Stimulated activated CD4-positive, alpha-beta T cell treated with anti-CD3 and anti-CD28 coated beads, Interleukin-15, amount 100 ng/mL, for 48 hours (primary cell): ENCODE results near the gene SETD3.

Experiments used
- DNase-seq, 2 donors: peaks; one replicate each; pipeline ENCODE4 v3.0.0-alpha.2; 2020; ENCODE audit warnings: low read depth in 2 of 2

The SETD3 gene

DNA sequence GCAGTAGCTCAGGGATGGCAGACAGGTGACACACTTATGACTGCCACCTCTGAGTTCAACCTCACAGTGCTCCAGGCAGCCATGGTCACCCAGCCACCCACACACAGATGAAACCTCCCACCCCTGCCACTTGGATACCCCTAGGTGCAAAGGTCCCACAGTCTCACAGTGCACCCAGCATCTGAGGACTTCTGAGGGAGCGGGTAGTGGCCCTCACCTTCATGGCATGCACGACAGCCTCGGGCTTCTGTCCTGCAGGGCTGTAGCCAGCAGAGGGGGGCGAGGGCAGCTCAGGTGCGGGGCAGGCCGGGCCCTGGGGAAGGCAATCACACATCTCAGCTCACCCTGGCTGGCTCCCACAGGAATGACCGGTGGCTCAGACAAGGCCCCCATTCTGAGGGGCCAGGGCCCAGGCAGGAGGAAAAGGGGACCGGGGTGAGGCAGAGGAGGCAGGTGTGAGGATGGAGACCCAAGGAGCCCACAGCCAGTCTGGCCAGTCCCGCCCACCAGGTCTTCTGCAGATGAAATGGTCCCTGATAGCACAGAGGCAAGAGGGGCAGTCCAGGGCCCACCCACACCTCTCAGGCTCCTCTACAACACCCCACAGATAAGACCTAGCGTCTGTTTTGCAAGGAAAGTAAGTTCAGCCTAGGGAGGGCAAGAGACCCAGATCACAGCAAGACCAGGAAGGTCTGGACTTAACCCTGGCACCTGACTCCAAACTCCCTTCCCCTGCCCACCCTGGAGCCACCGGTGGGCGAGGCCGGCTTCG lies 36.4 kb upstream of the SETD3 start:
- no peak for DNase-seq

DNA sequence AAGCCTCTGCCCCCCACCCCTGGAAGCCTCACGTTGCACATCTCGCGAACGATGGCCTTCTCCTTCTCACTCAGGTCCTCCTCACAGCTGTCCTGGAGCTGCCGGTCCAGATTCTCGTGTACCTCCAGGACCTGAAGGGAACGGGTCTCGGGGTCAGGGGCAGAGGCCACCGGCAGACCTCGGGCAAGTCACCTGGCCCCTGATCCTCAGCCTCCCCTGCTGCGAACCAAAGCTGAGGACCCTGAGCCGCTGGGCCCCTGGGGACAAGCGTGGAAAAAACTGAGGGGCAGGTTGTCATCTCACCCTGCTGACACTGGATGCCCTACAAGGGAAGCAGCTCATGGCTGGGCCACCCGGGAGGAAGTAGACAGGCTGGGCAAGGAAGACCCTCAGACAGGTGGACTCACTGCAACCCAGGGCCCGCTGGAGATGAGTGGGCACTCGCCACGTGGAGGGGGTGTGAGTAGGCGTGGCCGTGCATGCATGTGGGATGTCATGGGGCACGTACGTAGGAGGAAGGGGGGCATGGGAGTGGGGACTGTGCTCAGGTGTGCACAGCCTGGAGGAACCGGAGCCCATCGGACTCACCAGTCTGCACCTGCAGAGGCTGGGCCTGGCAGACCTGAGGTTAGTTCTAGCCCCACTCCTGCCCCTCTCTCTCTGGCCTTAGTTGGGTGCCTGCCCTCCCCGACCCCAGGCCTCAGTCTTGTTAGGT lies 35.7 kb upstream of the SETD3 start:
- no peak for DNase-seq

DNA sequence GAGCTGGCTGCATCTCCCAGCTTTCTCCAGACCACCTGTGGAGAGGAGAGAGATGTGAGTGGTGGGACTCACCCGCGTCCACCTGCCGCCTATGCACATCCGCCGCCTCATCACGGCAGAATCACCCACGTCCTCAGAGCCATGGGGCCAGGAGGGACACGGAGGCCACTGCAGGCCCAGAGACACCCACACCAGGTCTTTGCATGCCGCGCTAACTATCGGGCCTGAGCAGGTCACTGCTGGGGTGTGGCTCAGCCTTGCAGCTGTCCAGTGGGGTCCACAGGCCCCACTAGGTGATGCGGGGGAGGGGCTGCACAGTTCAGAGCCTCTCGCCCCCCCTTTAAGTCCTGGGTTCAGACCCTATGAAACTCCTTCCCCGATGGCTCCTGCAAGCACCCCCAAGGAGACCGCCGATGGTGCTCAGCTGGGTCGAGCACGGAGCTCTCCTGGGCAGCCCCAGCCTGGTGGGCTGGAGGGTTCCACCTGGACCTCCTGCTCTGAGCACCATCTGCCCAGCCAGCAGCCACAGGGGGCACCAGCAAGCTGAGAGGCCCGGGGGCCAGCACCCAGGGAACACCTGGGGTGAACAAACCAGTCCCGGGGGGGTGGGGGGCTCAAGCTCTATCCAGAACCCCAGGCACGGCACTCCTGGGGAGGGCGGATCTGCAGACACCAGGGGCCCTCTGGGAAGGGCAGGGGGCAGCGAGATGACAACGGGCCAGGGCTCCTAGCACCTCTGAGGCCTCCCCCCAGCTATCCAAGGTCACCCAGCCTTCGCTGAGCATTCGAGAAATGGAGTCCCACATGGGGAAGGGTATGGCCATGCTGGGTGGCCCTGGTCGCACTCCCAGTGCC lies 34.9 kb upstream of the SETD3 start:
- no peak for DNase-seq

DNA sequence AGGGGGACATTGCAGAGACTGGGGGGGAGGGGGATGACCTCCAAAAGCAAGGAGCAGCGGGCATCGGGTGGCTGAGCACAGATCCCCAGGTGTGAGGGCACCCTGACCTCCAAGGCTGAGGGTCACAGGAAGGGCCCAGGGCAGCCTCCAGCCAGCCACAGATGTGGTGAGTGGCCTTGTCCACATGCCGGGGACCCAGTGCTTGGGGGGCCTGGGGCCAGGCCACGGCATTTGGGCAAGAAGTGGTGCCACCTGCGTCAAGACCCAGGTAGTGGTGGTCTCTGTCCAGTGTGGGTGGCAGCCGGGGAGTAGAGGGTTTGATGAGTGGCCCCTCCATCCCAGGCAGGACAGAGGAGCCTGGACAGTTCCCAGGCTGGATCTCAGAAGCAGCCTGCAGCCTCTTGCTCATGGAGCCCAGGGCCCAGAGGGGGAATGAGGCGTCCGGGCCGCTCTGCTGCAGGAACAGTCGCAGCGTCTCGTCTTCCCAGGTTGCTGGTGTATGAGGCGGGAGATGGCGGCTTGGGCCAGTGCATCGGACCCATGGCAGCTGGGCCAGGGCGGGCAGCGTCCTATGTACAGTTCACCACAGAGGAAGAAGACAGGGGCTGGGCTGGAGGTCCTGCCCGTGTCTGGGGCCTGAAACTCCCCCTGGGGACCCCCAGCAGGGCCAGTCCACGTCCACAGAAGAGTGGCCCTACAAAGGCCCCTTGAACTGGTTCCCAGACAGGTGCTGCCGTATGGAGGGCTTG lies 34.1 kb upstream of the SETD3 start:
- no peak for DNase-seq

DNA sequence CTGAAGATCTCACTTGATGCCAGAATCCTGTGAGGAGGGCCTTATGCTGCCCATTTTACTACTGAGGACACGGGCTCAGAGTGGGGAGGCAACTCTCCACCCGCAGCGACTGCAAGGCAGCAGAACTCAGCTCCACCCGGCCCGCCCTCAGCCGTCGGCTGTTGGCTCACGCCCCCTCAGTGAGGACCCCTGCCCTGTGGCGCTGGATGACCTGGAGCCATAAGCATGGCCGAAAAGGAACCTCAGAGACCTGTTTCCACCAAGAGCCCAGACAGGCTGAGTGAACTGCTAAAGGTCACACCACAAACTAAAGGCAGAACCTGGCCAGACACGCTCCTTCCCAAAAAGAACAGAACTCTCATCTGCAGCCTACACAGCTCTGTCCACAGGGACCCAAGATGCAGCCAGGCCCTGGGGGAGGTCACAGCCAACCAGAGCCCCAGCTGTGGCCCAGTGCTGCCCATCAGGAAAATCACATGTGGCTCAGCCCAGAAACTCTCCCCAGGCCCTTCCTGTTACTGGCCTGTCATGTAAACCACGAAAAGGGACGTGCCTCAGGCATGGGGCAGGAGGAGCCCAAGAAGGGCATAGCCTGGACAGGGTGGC lies 33.4 kb upstream of the SETD3 start:
- DNase-seq, result no peak

DNA sequence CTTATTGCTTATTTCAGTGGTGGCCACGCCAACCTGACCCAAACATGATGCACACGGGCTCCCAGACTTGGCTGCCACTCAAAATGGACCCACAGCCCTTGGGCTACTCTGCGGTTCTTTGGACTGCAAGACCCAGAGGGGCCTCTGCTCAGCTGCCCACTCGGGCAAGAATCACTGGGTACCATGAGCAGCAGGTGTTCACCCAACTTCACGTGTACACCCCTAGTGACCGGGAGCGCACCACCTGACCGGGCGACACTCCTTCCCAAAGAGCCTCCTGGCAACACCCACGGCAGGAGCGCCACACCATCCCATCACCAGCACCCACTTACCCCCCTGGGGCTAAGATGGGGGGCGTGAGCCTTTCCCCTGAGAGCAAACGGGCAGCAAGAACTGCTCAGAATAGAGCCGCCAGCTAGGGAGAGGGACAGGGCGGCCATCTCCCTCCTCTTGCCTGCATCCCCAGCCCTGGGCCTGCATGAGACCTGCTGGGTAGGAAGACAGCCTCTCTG lies 32.6 kb upstream of the SETD3 start:
- DNase-seq, result no peak

DNA sequence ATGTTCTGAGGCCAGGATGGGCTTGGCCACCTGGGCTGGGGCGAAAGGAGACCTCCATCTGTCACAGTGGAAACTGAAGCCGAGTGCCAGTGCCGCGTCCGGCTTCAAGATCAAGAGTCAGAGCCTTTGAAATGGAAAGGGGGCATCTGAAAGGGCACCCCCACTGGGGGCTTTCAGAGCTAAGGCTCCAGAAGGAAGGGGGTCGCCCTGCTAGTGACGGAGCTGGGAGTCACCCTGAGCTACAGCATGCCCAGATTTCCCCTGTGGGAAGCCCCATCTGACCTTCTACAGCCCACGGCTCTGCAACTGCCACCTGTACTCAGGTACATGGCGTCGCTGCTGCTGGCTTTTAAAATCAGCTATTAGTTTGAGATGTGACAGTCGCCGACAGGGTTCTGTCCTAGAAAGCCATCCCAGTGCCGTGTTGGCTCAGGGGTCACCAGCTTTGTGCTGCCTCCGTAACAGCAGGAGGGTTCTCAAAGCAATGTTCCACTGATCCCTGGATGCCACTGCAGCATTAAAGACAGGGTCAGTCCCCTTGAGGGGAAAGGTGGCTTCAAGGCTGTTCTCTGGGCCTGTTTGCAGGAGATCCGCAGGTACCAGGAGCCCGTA lies 32.0 kb upstream of the SETD3 start:
- DNase-seq, result no peak

DNA sequence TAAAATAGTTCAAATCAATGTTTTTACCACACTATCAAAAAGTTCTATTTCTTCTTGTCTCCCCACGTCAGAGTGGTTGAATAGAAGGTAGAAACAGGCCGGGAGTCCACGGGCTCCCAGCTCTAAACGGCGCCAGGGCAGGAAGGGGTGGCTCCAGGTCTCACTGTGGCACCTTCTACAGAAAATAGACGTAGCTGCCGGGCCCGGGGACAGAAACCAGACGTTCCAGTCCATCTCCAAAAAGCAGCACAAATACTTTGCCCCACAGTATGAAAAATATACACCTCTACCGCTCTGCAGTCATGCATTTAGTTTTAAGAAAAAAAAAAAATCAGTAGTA lies 31.4 kb upstream of the SETD3 start:
- no peak for DNase-seq

DNA sequence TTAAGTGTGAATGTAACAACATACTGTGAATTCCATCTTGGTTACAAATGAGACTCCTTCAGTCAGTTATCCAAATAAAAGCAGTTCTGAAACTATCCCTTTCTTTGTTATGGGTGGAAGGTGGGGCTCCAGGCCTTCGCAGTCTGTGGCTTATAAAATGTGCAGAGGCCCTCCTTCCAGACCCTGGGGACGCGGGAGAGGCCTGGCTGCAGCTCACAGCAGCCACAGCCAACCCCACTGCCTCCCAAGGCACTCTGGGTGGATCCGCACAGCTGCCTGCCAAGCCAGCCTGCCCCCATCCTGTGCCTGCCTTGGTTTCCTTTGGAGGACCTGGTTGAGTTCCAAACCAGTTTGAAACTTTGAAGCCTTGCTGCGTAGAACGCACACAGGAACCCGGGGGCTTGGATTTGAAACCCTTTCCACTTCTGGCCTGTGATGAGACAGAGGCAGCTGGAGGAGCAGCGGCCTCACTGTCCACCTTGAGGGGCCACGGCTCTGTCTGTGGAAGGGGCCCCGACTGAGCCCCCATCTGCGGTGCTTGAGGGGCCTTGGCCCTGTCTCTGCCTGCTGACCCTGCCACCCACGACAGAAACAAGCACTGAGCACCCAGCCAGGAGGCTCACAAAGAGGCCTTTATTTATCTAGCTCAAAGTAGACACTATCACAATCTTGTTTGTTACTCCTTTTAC lies 30.9 kb upstream of the SETD3 start:
- DNase-seq, result no peak

DNA sequence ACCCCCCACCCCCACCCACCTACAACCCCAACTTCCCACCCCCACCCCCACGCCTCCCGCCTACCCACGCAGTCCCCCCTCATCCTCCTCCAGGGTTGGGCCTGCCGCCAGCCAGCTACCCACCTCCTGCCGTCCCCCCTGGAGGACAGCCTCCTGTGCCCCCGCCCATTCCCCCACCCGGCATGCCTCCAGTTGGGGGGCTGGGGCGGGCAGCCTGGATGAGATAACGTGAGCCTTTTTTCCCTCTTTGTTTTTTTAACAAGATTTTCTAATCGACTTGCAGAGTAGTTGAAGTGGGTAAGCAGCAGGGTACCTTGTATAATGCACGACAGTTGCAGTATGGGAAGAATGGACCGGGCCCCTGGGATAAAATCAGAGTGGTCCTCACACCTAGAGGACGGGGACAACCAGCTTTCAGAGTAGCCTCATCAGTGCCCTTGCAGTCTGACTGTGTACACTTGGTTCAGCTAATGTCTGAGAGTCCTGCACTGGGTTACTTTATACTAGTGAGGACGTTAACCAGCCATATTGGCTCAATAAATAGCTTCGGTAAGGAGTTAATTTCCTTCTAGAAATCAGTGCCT lies 30.0 kb upstream of the SETD3 start:
- no peak for DNase-seq

DNA sequence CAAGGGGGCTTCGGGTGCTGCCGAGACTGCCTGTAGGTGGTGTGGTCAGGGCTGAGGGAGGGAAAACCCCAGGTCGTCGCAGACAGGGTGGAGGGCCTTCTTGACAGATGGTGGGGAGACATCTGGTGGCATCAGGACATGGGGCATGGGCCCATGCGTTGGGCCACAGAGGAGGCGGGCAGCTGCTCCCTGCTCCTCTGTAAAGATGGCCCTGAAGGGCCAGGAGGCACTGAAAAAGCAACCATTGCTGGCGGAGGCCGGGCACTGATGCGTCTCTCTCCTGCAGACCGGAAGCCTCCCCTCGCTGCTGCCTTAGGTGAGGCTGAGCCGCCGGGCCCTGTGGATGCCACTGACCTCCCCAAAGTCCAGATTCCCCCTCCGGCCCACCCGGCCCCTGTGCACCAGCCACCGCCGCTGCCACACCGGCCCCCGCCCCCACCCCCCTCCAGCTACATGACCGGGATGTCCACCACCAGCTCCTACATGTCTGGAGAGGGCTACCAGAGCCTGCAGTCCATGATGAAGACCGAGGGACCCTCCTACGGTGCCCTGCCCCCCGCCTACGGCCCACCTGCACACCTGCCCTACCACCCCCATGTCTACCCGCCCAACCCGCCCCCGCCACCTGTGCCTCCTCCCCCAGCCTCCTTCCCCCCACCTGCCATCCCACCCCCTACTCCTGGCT lies 29.4 kb upstream of the SETD3 start:
- DNase-seq, result no peak

DNA sequence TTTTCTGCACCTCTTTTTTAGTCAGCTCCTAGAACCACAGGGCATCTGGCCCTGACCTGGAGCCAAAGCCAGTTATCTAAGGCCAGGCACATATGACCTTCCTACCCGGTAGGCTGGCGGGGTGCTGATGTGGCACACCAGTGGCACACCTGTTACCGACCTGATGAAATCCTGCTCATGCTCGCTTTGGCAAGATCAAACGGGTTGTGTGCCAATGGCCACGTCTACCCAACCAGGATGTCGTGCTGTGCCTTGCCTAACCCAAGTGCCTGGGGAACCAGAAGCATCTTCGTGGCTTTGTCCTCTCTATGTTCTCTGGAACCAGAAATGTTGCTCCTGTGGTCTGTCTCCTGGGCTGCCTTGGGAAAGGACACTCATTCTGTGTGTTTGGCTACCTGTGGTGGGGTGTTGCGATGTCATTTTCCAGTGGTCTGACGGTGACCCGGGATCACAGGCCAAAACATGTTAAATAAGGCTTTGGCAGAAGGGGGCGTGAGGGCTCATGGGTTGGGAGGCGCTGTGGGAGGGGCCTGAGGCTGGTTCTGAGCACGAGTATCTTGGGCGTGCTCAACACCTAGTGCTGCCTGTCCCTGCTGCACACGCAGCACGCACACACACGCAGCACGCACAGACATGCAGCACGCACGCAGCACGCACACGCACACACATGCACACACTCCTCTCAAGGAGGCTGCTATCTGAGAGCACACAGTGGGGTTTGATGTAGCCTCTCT lies 28.4 kb upstream of the SETD3 start:
- DNase-seq, result no peak

DNA sequence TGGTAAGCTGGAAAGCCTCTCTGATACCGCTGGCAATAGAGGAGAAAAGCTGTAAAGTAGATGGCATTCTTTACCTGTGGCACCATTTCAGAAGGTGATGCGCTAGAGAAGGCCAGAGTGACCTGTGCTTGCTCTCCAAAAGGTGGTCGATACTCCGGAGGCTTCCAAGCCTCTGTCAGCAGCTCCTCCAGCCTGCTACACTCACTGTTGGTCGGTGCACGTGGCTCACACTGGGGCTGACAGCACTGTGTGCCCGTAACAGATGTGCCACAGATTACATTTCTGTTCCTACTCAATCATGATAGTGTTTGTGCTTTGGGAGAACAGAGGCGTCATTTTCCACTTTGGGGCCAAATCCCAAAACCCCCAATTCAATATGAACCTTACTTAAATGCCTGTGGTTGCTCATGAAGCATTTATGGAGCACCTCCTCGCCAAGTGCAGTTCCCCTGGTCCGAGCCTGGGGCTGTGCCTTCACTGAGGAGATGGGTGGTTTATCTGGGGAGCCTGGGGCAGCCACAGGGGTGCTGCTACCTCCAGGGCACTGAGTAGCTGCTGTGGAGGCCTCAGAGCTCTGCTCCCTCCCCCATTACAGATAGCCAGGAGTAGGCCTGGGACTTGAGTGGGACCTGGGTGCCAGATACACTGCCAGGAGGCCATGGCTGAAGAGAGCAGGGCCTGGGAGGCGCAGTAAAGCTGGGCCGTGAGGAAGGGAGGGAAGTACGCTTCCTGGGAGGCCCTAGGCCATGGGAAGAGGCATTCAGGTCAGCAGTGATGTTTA lies 27.4 kb upstream of the SETD3 start:
- DNase-seq, result no peak

DNA sequence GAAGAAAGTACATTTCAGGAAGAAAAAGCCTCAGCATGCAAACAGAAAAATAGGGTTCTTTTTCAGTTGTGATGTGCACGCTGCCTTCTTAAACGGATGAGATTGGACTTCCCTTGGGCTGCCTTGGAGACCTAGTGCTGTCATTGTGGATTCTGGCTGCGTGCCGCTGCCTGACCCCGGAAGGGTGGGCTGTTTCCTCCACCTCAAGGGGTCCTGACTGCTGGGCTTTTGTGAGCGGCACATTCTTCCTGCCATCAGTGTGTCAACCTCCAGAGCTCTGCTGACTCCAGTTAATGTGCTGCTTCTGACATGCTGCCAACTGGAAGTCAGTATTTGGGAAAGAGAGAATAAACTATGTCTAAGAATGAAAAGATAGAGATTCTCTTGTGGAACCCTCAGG lies 25.6 kb upstream of the SETD3 start:
- no peak for DNase-seq

DNA sequence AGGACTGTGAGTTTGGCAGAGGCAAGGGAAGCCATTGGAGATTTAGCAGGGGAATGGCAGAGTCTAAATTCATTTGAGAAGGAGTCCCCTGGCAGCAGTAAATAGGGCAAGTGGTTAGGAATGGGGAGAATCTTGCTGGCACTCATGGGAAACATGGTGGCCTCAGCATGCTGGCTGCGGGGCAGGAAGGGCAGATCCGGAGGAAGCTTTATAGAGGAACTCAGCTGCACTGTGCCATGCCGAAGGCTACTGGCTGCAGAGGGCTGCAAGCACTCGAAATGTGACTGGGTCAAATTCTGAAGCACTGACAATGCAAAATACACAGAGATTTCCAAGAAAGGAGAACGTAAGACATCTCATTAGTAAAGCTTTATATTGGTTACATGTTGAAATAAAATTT lies 24.4 kb upstream of the SETD3 start:
- no peak for DNase-seq

DNA sequence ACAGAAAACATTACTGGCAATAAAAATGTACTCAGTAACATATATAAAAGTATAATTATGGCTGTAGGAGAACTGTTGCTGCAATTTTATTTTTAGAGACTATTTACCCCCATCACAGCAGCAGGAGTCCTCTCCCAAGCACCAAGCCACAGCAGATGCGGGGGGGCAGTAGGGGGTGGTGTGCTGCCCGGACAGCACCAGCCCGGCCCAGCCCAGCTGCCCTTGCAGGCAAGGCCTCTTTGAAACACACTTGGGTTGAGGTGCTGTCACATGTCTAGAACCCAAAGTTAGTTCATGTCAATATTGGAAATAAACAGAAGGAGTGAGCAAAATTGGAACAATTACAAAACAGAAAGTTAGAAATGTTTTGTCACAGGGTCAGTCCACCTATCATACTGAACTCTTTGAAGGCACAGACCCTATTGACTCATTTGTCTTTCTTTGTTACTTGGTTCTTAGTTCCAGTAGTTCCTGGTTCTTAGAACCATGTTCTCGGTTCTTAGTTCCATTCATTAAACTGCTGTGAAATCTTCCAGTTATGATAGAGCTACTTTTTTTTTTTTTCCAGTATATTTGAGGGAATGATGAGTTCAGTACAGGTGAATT lies 23.3 kb upstream of the SETD3 start:
- DNase-seq, result no peak

DNA sequence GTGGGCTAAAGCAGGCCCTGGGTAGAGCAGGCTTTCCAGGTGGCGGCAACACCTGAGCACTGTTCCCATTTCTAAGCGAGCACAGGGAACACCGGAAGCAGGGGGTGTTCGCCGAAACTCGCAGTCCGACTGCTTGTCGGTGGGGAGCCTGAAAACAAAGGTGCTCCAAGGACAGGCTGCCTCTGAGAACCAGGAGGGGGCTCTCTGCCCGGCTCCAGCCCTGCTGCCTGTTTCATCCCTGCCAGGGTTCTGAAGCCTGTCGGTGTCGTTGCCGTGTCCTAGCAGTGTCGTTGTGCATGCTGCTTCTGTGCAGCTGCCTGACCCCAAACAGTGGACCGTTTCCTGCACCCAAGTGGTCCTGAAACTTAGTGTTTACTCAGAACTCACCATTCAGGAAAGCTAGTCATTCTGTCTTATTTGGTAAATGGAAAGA lies 22.3 kb upstream of the SETD3 start:
- no peak for DNase-seq
